Measurements from ENCODE around the gene AMOTL1. TPM values are rescaled to one million over a fixed set of nuclear protein-coding genes. Genes with fewer than 3 reads are reported as not detected.

The AMOTL1 gene
- total and polyA plus RNA-seq, 2 donors (not counting 3 experiments of a cell fraction or from before 2014, with no cell fraction given) = 12.5 to 37.8 TPM

DNA sequence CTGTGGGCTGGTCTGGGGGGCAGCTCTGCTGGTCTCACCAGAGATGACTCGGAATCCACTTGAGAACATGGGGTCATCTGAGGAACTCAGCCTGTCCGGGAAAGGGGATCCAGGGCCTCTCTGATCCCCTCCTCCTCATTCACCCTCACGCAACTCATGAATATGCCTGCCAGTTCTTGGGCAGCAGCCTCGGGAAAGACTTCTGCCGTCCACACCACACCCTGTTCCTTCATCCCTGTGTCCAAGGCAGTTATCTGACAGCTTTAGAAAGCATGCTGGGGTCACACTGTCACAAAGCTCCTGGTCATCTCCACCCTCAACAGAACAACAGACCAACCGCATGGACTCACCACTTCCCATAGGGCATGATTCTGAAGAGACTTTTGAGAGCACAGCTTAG is 88.3 kb downstream of the AMOTL1 start:
- Histone ChIP-seq H3K36me3 (ENCODE audit: control insufficient read depth in 2 of 2, extremely low read depth in 1 of 2, insufficient read depth in 2 of 2, low read length in 2 of 2) (peaks cover 12 to 31% of the 10 kb centered on the region in 2 experiments), H3K9me1 (replicated peaks; ENCODE audit: control insufficient read depth, extremely low read depth, insufficient read depth, low read length) (no peaks in the 10 kb centered on the region), H3K4me1 (ENCODE audit: control insufficient read depth, extremely low read depth, insufficient read depth, low read length) (no peaks in the 10 kb centered on the region), H3K79me2 (ENCODE audit: control insufficient read depth, insufficient read depth, low read length) (no peaks in the 10 kb centered on the region), H3K4me2 (ENCODE audit: insufficient read depth, low read length) (no peak overlapping the region), H3K9me3 (replicated peaks; ENCODE audit: control insufficient read depth, insufficient read depth, low read length) (no peaks in the 10 kb centered on the region), H3K27ac (ENCODE audit: insufficient read depth, low read depth, low read length) (no peak overlapping the region), H3K4me3 (replicated peaks in 1 of 3; ENCODE audit: insufficient read depth in 1 of 3, low read depth in 1 of 3, low read length in 3 of 3) (no peak overlapping the region), H3K27me3 (ENCODE audit: control insufficient read depth in 2 of 2, insufficient read depth in 2 of 2, low read length in 2 of 2) (no peaks in the 10 kb centered on the region), H4K20me1 (replicated peaks; ENCODE audit: control insufficient read depth, extremely low read depth, insufficient read depth, low read length) (no peaks in the 10 kb centered on the region), H3K9ac (replicated peaks; ENCODE audit: extremely low read depth, insufficient read depth, low read length) (no peak overlapping the region), H2AFZ (ENCODE audit: low read depth, low read length) (no peak overlapping the region)
- dilution Hi-C loops (cut with MboI; ENCODE audit: extremely low pct_ligation_motif_present, low sequenced_read_pairs) = no loop called here
- intact Hi-C loops (cut with micrococcal nuclease) = no loop called here
- CTCF ChIA-PET = interaction anchor here (1.1 to 1.9 kb wide), 2 partner anchors 22 to 961 kb away, joined by 3 to 5 read pairs; no protein-coding TSS in a partner anchor
- BruUV-seq (replicated peaks) = no TSS peak
- TF ChIP-seq JUN (IDR thresholded peaks at IDR 0.05; ENCODE audit: borderline replicate concordance, insufficient read depth, insufficient read length, low read depth) = no peak
- TF ChIP-seq, protein P1, sequence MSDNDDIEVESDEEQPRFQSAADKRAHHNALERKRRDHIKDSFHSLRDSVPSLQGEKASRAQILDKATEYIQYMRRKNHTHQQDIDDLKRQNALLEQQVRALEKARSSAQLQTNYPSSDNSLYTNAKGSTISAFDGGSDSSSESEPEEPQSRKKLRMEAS (IDR thresholded peaks at IDR 0.05; ENCODE audit: insufficient read depth, insufficient read length) = no peak
- no peak for TF ChIP-seq POLR2AphosphoS5 (IDR thresholded peaks at IDR 0.05; ENCODE audit: insufficient read depth, low read depth, low read length)
- TF ChIP-seq EZH2 (IDR thresholded peaks at IDR 0.05; ENCODE audit: borderline replicate concordance, low read depth, low read length, severe bottlenecking) = no peak
- TF ChIP-seq, protein P2, sequence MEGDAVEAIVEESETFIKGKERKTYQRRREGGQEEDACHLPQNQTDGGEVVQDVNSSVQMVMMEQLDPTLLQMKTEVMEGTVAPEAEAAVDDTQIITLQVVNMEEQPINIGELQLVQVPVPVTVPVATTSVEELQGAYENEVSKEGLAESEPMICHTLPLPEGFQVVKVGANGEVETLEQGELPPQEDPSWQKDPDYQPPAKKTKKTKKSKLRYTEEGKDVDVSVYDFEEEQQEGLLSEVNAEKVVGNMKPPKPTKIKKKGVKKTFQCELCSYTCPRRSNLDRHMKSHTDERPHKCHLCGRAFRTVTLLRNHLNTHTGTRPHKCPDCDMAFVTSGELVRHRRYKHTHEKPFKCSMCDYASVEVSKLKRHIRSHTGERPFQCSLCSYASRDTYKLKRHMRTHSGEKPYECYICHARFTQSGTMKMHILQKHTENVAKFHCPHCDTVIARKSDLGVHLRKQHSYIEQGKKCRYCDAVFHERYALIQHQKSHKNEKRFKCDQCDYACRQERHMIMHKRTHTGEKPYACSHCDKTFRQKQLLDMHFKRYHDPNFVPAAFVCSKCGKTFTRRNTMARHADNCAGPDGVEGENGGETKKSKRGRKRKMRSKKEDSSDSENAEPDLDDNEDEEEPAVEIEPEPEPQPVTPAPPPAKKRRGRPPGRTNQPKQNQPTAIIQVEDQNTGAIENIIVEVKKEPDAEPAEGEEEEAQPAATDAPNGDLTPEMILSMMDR (IDR thresholded peaks at IDR 0.05; ENCODE audit: extremely low read depth in 1 of 2, insufficient read depth in 1 of 2, low read depth in 1 of 2, low read length in 2 of 2) = no peak
- no peak for TF ChIP-seq POLR2A (IDR thresholded peaks at IDR 0.05; ENCODE audit: low read depth, low read length)
- TF ChIP-seq FOS (IDR thresholded peaks at IDR 0.05; ENCODE audit: borderline replicate concordance, insufficient read depth, low read length) = no peak
- TF ChIP-seq GATA2 (IDR thresholded peaks at IDR 0.05; ENCODE audit: insufficient read depth, insufficient read length, low read depth, low read length) = no peak
- no peak for TF ChIP-seq MYC (IDR thresholded peaks at IDR 0.05; ENCODE audit: low read depth, low read length)
- DNase-seq (ENCODE audit: low read depth, low spot score) (no peak), FAIRE-seq (no peak)
- POLR2A ChIA-PET = no interaction called here

All from endothelial cell of umbilical vein (primary cell).